ENCODE measurements around the gene GALNT8. TPM values are rescaled to one million over a fixed set of nuclear protein-coding genes. Genes with fewer than 3 reads are reported as not detected.

GALNT8 gene, protein sequence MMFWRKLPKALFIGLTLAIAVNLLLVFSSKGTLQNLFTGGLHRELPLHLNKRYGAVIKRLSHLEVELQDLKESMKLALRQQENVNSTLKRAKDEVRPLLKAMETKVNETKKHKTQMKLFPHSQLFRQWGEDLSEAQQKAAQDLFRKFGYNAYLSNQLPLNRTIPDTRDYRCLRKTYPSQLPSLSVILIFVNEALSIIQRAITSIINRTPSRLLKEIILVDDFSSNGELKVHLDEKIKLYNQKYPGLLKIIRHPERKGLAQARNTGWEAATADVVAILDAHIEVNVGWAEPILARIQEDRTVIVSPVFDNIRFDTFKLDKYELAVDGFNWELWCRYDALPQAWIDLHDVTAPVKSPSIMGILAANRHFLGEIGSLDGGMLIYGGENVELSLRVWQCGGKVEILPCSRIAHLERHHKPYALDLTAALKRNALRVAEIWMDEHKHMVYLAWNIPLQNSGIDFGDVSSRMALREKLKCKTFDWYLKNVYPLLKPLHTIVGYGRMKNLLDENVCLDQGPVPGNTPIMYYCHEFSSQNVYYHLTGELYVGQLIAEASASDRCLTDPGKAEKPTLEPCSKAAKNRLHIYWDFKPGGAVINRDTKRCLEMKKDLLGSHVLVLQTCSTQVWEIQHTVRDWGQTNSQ
- 0.51 to 1.7 TPM (median 1.4 TPM) in 3 replicates for total RNA-seq
- long read RNA-seq, partial matches to known transcripts, result 0 of 1 reads
- long read RNA-seq, other reads (novel, unspliced or antisense), result 1 of 1 reads

DNA sequence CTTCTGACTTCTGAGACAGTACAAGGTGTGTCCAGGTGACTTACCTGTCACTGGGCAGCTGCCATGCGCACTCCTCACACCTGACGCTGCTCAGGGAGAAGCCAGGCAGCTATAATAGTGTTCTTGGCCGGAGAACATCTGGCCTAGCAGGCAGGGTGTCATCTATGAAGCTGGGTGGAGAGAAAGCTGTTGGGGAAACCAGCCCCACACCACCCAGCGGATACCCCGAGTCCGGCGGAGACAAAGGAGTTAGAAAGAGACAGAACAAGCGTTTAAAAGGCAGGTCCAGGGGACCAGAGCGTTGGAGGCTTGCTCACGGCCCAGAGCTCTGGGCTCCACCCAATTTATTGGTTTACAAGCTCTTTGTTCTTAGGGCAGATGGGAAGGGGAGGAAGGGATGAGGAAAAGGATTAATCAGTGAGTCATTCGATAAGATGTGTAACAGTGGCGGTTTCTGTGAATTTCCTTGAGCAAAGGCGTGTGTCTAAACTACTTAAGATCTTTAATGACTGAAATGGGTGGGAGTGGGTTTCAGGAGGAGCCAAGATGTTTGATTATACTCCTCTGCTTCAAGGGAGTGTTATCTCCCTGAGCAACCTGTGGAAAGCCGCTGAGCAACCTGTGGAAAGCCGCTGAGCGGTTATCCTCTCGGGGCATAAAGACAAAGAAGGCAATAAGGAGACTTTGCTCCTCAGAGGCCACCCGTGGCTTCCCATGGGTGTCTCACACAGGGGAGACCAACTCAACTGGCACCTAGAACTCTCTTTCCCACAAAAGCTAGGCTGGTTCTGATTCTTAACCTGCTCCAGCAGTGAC lies at the start of gene GALNT8:
GALNT8 (plus strand) TSS at position 580 of the 816 bp plus-strand sequence. CDS start 278 bp downstream, outside the sequence.
- H3K4me1 Mint-ChIP-seq (ENCODE audit: low read depth), result no peaks in the 10 kb centered on the region
- no peaks in the 10 kb centered on the region for H3K9me3 Mint-ChIP-seq (ENCODE audit: low read depth)
- H3K27ac Mint-ChIP-seq (ENCODE audit: unreplicated experiment), result no peak within 1 kb of the TSS
- no peak within 1 kb of the TSS for H3K4me3 Mint-ChIP-seq (ENCODE audit: unreplicated experiment)
- TF ChIP-seq, protein P1, sequence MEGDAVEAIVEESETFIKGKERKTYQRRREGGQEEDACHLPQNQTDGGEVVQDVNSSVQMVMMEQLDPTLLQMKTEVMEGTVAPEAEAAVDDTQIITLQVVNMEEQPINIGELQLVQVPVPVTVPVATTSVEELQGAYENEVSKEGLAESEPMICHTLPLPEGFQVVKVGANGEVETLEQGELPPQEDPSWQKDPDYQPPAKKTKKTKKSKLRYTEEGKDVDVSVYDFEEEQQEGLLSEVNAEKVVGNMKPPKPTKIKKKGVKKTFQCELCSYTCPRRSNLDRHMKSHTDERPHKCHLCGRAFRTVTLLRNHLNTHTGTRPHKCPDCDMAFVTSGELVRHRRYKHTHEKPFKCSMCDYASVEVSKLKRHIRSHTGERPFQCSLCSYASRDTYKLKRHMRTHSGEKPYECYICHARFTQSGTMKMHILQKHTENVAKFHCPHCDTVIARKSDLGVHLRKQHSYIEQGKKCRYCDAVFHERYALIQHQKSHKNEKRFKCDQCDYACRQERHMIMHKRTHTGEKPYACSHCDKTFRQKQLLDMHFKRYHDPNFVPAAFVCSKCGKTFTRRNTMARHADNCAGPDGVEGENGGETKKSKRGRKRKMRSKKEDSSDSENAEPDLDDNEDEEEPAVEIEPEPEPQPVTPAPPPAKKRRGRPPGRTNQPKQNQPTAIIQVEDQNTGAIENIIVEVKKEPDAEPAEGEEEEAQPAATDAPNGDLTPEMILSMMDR (IDR thresholded peaks at IDR 0.05), result no peak
- no peak for DNase-seq (ENCODE audit: low spot score)
- no peaks in the 10 kb centered on the region for H3K36me3 Mint-ChIP-seq (ENCODE audit: low read depth)
- H3K27me3 Mint-ChIP-seq (ENCODE audit: low read depth), result peaks cover 43% of the 10 kb centered on the region

DNA sequence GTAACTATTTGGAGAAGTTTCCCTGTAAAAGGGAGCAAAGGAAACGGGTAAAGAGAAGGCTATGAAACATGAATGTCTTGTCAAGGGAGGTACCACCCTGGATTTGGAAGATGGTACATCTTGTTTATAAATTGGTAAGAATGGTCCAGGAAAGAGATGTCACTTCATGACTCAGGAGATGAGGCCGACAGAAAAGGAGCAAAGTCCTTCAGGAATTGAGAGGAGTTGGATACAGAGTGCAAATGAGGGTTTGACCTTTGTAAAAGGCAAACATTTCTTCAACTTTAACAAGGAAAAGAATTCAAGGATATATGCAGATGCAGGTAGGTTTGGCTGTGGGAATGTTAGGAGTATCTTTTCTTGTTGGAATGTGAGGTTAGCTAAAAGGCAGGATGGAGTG lies 40.5 kb upstream of the GALNT8 start:
- Mint-ChIP-seq H3K4me1 (ENCODE audit: low read depth) (no peaks in the 10 kb centered on the region), H3K9me3 (ENCODE audit: low read depth) (peaks cover 23% of the 10 kb centered on the region), H3K4me3 (ENCODE audit: unreplicated experiment) (no peak overlapping the region), H3K36me3 (ENCODE audit: low read depth) (peaks cover 23% of the 10 kb centered on the region), H3K27ac (ENCODE audit: unreplicated experiment) (no peak overlapping the region), H3K27me3 (ENCODE audit: low read depth) (no peaks in the 10 kb centered on the region)
- TF ChIP-seq, protein P1 (IDR thresholded peaks at IDR 0.05), result no peak
- no peak for DNase-seq (ENCODE audit: low spot score)

DNA sequence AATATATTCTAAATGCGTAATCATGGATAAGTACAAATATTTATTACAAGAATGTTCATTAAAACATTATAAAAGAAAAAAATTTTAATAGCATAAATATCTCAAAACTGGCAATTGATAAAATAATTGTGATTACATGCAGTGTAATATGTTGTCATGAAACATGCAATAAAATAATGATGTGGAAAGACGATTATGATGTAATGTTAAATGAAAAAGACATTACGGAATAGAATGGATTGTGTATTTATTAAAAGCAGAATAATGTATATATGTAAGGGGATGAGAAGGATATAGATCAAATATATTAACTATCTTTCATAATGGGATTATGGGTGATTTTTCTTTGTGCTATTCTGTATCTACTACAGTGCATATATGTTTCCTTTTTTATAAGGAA lies 38.5 kb upstream of the GALNT8 start:
- no peak overlapping the region for H3K4me3 Mint-ChIP-seq (ENCODE audit: unreplicated experiment)

DNA sequence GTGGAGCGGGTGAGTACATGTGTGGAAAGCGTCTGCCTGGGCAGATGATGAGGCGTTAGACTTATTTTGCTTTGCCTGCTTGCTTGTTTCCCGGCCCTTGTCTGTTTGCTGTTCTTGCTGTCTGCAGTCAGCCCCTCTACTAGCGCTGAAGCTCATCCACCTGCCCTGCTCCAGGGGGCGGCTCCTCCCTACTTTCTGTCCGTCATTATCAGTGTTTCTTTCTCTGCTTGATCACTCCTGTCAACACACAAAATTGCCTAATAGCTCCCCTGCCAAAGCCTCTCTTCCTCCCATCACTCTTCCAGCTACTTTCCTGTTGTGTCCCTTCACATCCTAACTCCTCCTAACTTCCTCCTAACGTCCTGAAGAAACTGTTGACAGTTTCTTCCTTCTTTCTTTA lies 34.9 kb upstream of the GALNT8 start:
- no peaks in the 10 kb centered on the region for H3K4me1 Mint-ChIP-seq (ENCODE audit: low read depth)
- no peaks in the 10 kb centered on the region for H3K27me3 Mint-ChIP-seq (ENCODE audit: low read depth)
- H3K27ac Mint-ChIP-seq (ENCODE audit: unreplicated experiment), result no peak overlapping the region
- H3K9me3 Mint-ChIP-seq (ENCODE audit: low read depth), result no peaks in the 10 kb centered on the region
- peaks cover 31% of the 10 kb centered on the region for H3K36me3 Mint-ChIP-seq (ENCODE audit: low read depth)
- TF ChIP-seq, protein P1 (IDR thresholded peaks at IDR 0.05), result no peak
- H3K4me3 Mint-ChIP-seq (ENCODE audit: unreplicated experiment), result no peak overlapping the region
- DNase-seq (ENCODE audit: low spot score), result no peak

More for the DNA sequence above, 38.5 kb upstream of the GALNT8 start:
- H3K27me3 Mint-ChIP-seq (ENCODE audit: low read depth), result no peaks in the 10 kb centered on the region
- peaks cover 33% of the 10 kb centered on the region for H3K36me3 Mint-ChIP-seq (ENCODE audit: low read depth)
- DNase-seq (ENCODE audit: low spot score), result no peak
- H3K4me1 Mint-ChIP-seq (ENCODE audit: low read depth), result no peaks in the 10 kb centered on the region
- H3K9me3 Mint-ChIP-seq (ENCODE audit: low read depth), result peaks cover 7% of the 10 kb centered on the region
- TF ChIP-seq, protein P1 (IDR thresholded peaks at IDR 0.05), result no peak
- H3K27ac Mint-ChIP-seq (ENCODE audit: unreplicated experiment), result no peak overlapping the region

DNA sequence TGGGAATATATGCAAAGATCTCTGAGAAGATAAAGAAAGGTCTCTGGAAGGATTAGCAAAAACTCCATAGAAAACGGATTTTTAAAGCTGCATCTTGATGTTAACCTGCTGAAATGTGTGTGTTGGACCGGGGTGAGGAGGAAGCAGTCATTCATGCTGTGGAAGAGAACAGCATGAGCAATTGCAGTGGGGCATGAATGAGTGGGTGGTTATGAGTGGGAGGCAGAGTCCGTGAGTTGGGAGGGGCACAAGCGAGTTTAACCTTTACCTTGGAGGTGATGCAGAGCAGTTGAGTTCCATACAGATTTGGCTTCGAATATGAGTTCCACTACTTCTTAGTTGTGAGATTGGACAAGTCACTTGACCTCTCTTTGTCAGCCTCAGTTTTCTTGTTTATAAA lies 29.4 kb upstream of the GALNT8 start:
- Mint-ChIP-seq H3K4me1 (ENCODE audit: low read depth) (no peaks in the 10 kb centered on the region), H3K36me3 (ENCODE audit: low read depth) (peaks cover 11% of the 10 kb centered on the region), H3K9me3 (ENCODE audit: low read depth) (no peaks in the 10 kb centered on the region), H3K27ac (ENCODE audit: unreplicated experiment) (no peak overlapping the region), H3K27me3 (ENCODE audit: low read depth) (no peaks in the 10 kb centered on the region), H3K4me3 (ENCODE audit: unreplicated experiment) (no peak overlapping the region)
- TF ChIP-seq, protein P1 (IDR thresholded peaks at IDR 0.05), result no peak
- no peak for DNase-seq (ENCODE audit: low spot score)

All from chondrocyte (in vitro differentiated cells).